B cell (primary cell): ENCODE data around the gene NUP210. TPM values are rescaled to one million over a fixed set of nuclear protein-coding genes. Genes with fewer than 3 reads are reported as not detected.

Experiments
- ATAC-seq: fragments of 200-7000 bp; cut with Tn5 transposase; one replicate; pipeline ENCODE4 v1.10.0; 2021; ENCODE audit warnings: low read depth, mild to moderate bottlenecking, moderate number of reproducible peaks, moderate library complexity
- CTCF ChIA-PET: fragments of 350-600 bp; sonication (Branson Sonifier 250); formaldehyde crosslinking; loops from one replicate; lab custom pipeline; 2021; ENCODE audit warnings: antibody characterized with exemption, inconsistent platforms; lab: Charles Lee
- POLR2A ChIA-PET: fragments of 350-600 bp; sonication (Branson Sonifier 250); formaldehyde crosslinking; loops from one replicate; lab custom pipeline; 2021; ENCODE audit warnings: antibody characterized with exemption; lab: Charles Lee
- DNase-seq: peaks from one replicate; pipeline ENCODE4 v3.0.0; 2013
- H2AFZ ChIP-seq: 2 replicates; pipeline ENCODE4 v1.6.1; 2012; ENCODE audit warnings: mild to moderate bottlenecking, low read depth, low read length; ENCODE audit not compliant: insufficient read depth, poor library complexity, severe bottlenecking
- H3K27ac ChIP-seq, 2 donors: 1 replicate in 1 of 2; 2 replicates in 1 of 2; pipeline ENCODE4 v1.5.1; 2012 to 2013; ENCODE audit warnings: low read length in 2 of 2, mild to moderate bottlenecking in 2 of 2, moderate library complexity in 1 of 2
- H3K27me3 ChIP-seq, 4 experiments: fragments of 200-600 bp in 1 of 4; sonication (generic) in 1 of 4; replicated peaks in 1 of 4; 1 replicate in 2 of 4; 2 replicates in 2 of 4; pipeline versions ENCODE4 v1.6.1 to v1.7.0; 2013 to 2016; ENCODE audit warnings: low read length in 3 of 4, mild to moderate bottlenecking in 2 of 4, mixed read lengths in 1 of 4, moderate library complexity in 1 of 4; ENCODE audit not compliant: insufficient read depth in 4 of 4, control insufficient read depth in 3 of 4; ENCODE audit errors: control extremely low read depth in 1 of 4
- H3K36me3 ChIP-seq, 2 experiments: replicated peaks in 1 of 2; 1 replicate in 1 of 2; 2 replicates in 1 of 2; pipeline versions ENCODE4 v1.6.1 to v1.7.1; 2013; ENCODE audit warnings: low read length in 1 of 2; ENCODE audit not compliant: insufficient read depth in 2 of 2, control insufficient read depth in 1 of 2; ENCODE audit errors: control extremely low read depth in 1 of 2, extremely low read depth in 1 of 2
- H3K4me1 ChIP-seq, 2 donors: fragments of 200-600 bp in 1 of 2; sonication (generic) in 1 of 2; 1 replicate in 1 of 2; 2 replicates in 1 of 2; pipeline versions ENCODE4 v1.5.1 to v1.6.1; 2013 to 2017; ENCODE audit warnings: low read length in 2 of 2; ENCODE audit not compliant: control insufficient read depth in 2 of 2, insufficient read depth in 2 of 2
- H3K4me2 ChIP-seq: replicated peaks from 2 replicates; pipeline ENCODE3; 2012; ENCODE audit warnings: mild to moderate bottlenecking, low read depth, low read length; ENCODE audit not compliant: poor library complexity, severe bottlenecking
- H3K4me3 ChIP-seq, 5 experiments: fragments of 200-600 bp in 1 of 5; sonication (generic) in 1 of 5; 1 replicate in 3 of 5; 2 replicates in 2 of 5; pipeline versions ENCODE4 v1.5.1 to v1.7.0; 2011 to 2016; ENCODE audit warnings: low read length in 4 of 5, mild to moderate bottlenecking in 4 of 5, low read depth in 2 of 5, control low read depth in 1 of 5, moderate library complexity in 1 of 5; ENCODE audit not compliant: insufficient read depth in 1 of 5; ENCODE audit errors: control extremely low read depth in 1 of 5, extremely low read depth in 1 of 5
- H3K79me2 ChIP-seq: fragments of 200-600 bp; sonication (generic); one replicate; pipeline ENCODE4 v1.6.0; 2016; ENCODE audit warnings: low read length; ENCODE audit not compliant: control insufficient read depth, insufficient read depth
- H3K9ac ChIP-seq: fragments of 200-600 bp; sonication (generic); 2 replicates; pipeline ENCODE4 v1.6.1; 2017; ENCODE audit warnings: mild to moderate bottlenecking, low read length, moderate library complexity
- H3K9me3 ChIP-seq, 3 donors: one replicate each; pipeline versions ENCODE4 v1.6.1 to v1.7.1; 2013; ENCODE audit warnings: low read length in 2 of 3; ENCODE audit not compliant: control insufficient read depth in 2 of 3, insufficient read depth in 1 of 3; ENCODE audit errors: control extremely low read depth in 1 of 3
- H4K20me1 ChIP-seq: 2 replicates; pipeline ENCODE4 v1.6.0; 2012; ENCODE audit warnings: mild to moderate bottlenecking, low read length; ENCODE audit not compliant: insufficient read depth, control insufficient read depth, poor library complexity, severe bottlenecking
- H3K27ac Mint-ChIP-seq: one replicate; pipeline ENCODE4 v1.8.0; 2021; ENCODE audit warnings: mixed read lengths
- H3K27me3 Mint-ChIP-seq: one replicate; pipeline ENCODE4 v1.8.0; 2021; ENCODE audit warnings: mixed read lengths
- H3K4me1 Mint-ChIP-seq: one replicate; pipeline ENCODE4 v1.8.0; 2021; ENCODE audit warnings: mixed read lengths
- H3K4me3 Mint-ChIP-seq: one replicate; pipeline ENCODE4 v1.8.0; 2021; ENCODE audit warnings: mixed read lengths
- H3K9me3 Mint-ChIP-seq: one replicate; pipeline ENCODE4 v1.8.0; 2022; ENCODE audit warnings: mixed read lengths; ENCODE audit not compliant: insufficient read depth
- CTCF ChIP-seq: fragments of 200-600 bp; IDR thresholded peaks from one replicate; pipeline ENCODE4 v1.8.0; 2022; ENCODE audit warnings: antibody characterized with exemption, mild to moderate bottlenecking
- EZH2 ChIP-seq: IDR thresholded peaks from 2 replicates; pipeline ENCODE4 v1.6.1; 2012; ENCODE audit warnings: borderline replicate concordance, low read depth, mild to moderate bottlenecking, moderate library complexity, low read length; ENCODE audit not compliant: insufficient read depth, poor library complexity, severe bottlenecking
- WGBS: methylation state at CpG from one replicate; pipeline ENCODE4 v1.1.5; 2013; ENCODE audit warnings: missing lambda C conversion rate; ENCODE audit not compliant: insufficient coverage; 5-methylcytosine and 5-hydroxymethylcytosine counted together
- intact Hi-C: fragments of 100-400 bp; cut with micrococcal nuclease; formaldehyde crosslinking; loops from one replicate; pipeline ENCODE4 v1.10.0; 2022
- polyA plus RNA-seq: library from polyadenylated mRNA; depleted of rRNA; stranded (reverse); fragments of >200 nt; gene quantifications from 2 replicates; pipeline ENCODE4 v1.2.3, GENCODE V29; 2012
- total RNA-seq, 2 donors: library from RNA; stranded (reverse); fragments of 120-200 nt in 1 of 2; gene quantifications; 1 replicate in 1 of 2; 2 replicates in 1 of 2; pipeline versions ENCODE4 v1.2.3 to v1.2.4, GENCODE V29; 2013 to 2022

Gene NUP210
- total and polyA plus RNA-seq, 2 donors (not counting 1 experiment from before 2014, with no cell fraction given) = 114 to 159 TPM

GRCh38 chr3:13415997-13416793 is 3.9 kb downstream of the NUP210 start:
- WGBS = 59% methylated on average over 8 of the region's 9 CpGs
- TF ChIP-seq CTCF (no peak), EZH2 (no peak)
- no peak overlapping the region for H2AFZ ChIP-seq
- Mint-ChIP-seq H3K4me3 (peak overlapping the region; percentile 69), H3K9me3 (no peaks in the 10 kb centered on the region), H3K27ac (peak overlapping the region; percentile 98), H3K27me3 (no peaks in the 10 kb centered on the region), H3K4me1 (peaks cover 67% of the 10 kb centered on the region)
- DNase-seq = no peak
- H3K9ac ChIP-seq = peak overlapping the region; percentile 36
- intact Hi-C loops = loop anchor here (2.0 kb wide), 1 partner anchor 751 kb away; the partner anchor contains the start of gene RAF1
- H3K4me1 ChIP-seq = peaks cover 67 to 79% of the 10 kb centered on the region in 2 donors
- no peaks in the 10 kb centered on the region for H3K27me3 ChIP-seq
- no peak for ATAC-seq
- H3K4me3 ChIP-seq = no peak overlapping the region
- H4K20me1 ChIP-seq = peaks cover 32% of the 10 kb centered on the region
- peaks cover 0 to 9% of the 10 kb centered on the region in 2 experiments for H3K36me3 ChIP-seq
- H3K79me2 ChIP-seq = peaks cover 80% of the 10 kb centered on the region
- ChIA-PET POLR2A (interaction anchor here (1.5 to 1.9 kb wide), 2 partner anchors 324 to 328 kb away, joined by 4 to 13 read pairs; no protein-coding TSS in a partner anchor), CTCF (interaction anchor here (0.6 to 6.1 kb wide), 7 partner anchors 10 to 324 kb away, joined by 3 to 66 read pairs (median 4); no protein-coding TSS in a partner anchor)
- H3K4me2 ChIP-seq = peak overlapping the region; percentile 93
- no peaks in the 10 kb centered on the region for H3K9me3 ChIP-seq
- peak overlapping the region; percentile 90 to 91 for H3K27ac ChIP-seq
